GM18517 (cell line): Measurements from ENCODE around the gene CBARP.

Experiments
- ATAC-seq: cut with Tn5 transposase; IDR thresholded peaks from one replicate; pipeline ENCODE4 v1.9.1; 2021; ENCODE audit warnings: mild to moderate bottlenecking, moderate library complexity; ENCODE audit not compliant: unreplicated experiment

CBARP gene

GRCh38 chr19:1237754-1238368 is at the start of gene CBARP:
CBARP (minus strand) TSS chr19:1238005; CDS start chr19:1236100, 1,905 bp downstream.
- no peak for ATAC-seq

- ATAC-seq: no peak
Observed at GRCh38 chr19:1286487-1287353, 48.9 kb upstream of the CBARP start.

- ATAC-seq: no peak
Observed at GRCh38 chr19:1285737-1286360, 48.0 kb upstream of the CBARP start, which contains the start of gene EFNA2. EFNA2 (plus strand) TSS chr19:1285873; CDS start chr19:1286169, 296 bp downstream.

- ATAC-seq: no peak
Observed at GRCh38 chr19:1284979-1285736, 47.4 kb upstream of the CBARP start.

GRCh38 chr19:1284293-1284978 is 46.6 kb upstream of the CBARP start:
- no peak for ATAC-seq

- ATAC-seq: no peak
Observed at GRCh38 chr19:1283917-1284292, 46.1 kb upstream of the CBARP start.

GRCh38 chr19:1283207-1283916 is 45.6 kb upstream of the CBARP start:
- ATAC-seq: no peak

- ATAC-seq: no peak
Observed at GRCh38 chr19:1282588-1283206, 44.9 kb upstream of the CBARP start.

GRCh38 chr19:1281569-1282287 is 43.9 kb upstream of the CBARP start:
- no peak for ATAC-seq

- ATAC-seq: no peak
Observed at GRCh38 chr19:1280636-1281568, 43.1 kb upstream of the CBARP start.

GRCh38 chr19:1279782-1280341 is 42.1 kb upstream of the CBARP start:
- ATAC-seq: no peak

GRCh38 chr19:1278713-1279660 is 41.2 kb upstream of the CBARP start:
- ATAC-seq: no peak

GRCh38 chr19:1278074-1278473 is 40.3 kb upstream of the CBARP start:
- no peak for ATAC-seq

GRCh38 chr19:1277061-1277460 is 39.3 kb upstream of the CBARP start:
- no peak for ATAC-seq

GRCh38 chr19:1276628-1277022 is 38.8 kb upstream of the CBARP start:
- ATAC-seq: no peak

GRCh38 chr19:1275976-1276627 is 38.3 kb upstream of the CBARP start:
- ATAC-seq: no peak
